Suprapubic skin (tissue), 4 donors: Measurements from ENCODE around the gene LOXHD1. TPM values are rescaled to one million over a fixed set of nuclear protein-coding genes. Genes with fewer than 3 reads are reported as not detected.

Source experiments
- DNase-seq, 2 donors: peaks; one replicate each; pipeline ENCODE4 v3.0.0-alpha.2; 2019; ENCODE audit warnings: low spot score in 2 of 2
- H3K27ac ChIP-seq: fragments of 200-600 bp; sonication (generic); one replicate; pipeline ENCODE4 v1.5.1; 2019
- H3K27me3 ChIP-seq: fragments of 200-600 bp; sonication (generic); one replicate; pipeline ENCODE4 v1.5.1; 2019
- H3K36me3 ChIP-seq: fragments of 200-600 bp; sonication (generic); one replicate; pipeline ENCODE4 v1.5.1; 2019
- H3K4me1 ChIP-seq: fragments of 200-600 bp; sonication (generic); one replicate; pipeline ENCODE4 v1.5.1; 2019
- H3K4me3 ChIP-seq: fragments of 200-600 bp; sonication (generic); one replicate; pipeline ENCODE4 v1.5.1; 2019; ENCODE audit warnings: mild to moderate bottlenecking
- H3K9me3 ChIP-seq: fragments of 200-600 bp; sonication (generic); one replicate; pipeline ENCODE4 v1.5.1; 2019
- CTCF ChIP-seq, 2 donors: fragments of 200-600 bp in 1 of 2; fragments of 450-650 bp in 1 of 2; sonication (generic) in 1 of 2; IDR thresholded peaks; one replicate each; pipeline ENCODE4 v1.5.1; 2016 to 2019; ENCODE audit warnings: antibody characterized with exemption in 2 of 2, mild to moderate bottlenecking in 1 of 2, moderate library complexity in 1 of 2
- EP300 ChIP-seq: sonication (generic); formaldehyde crosslinking; IDR thresholded peaks from one replicate; pipeline ENCODE4 v1.6.1; 2017; ENCODE audit warnings: antibody characterized with exemption
- POLR2A ChIP-seq, 2 donors: fragments of 450-650 bp; IDR thresholded peaks; one replicate each; pipeline ENCODE4 v1.6.1; 2017; ENCODE audit warnings: antibody characterized with exemption in 2 of 2, mild to moderate bottlenecking in 2 of 2, moderate library complexity in 2 of 2
- POLR2AphosphoS5 ChIP-seq, 3 donors: sonication (generic); formaldehyde crosslinking; IDR thresholded peaks; one replicate each; pipeline ENCODE4 v1.6.1; 2017; ENCODE audit warnings: antibody characterized with exemption in 3 of 3
- WGBS: methylation state at CpG from one replicate; pipeline ENCODE4 v1.1.5; 2018; 5-methylcytosine and 5-hydroxymethylcytosine counted together
- total RNA-seq, 4 donors: library from RNA; depleted of rRNA; stranded (reverse); fragments of >200 nt; gene quantifications; one replicate each; pipeline ENCODE4 v1.1.0, GENCODE V29; 2016

LOXHD1 gene
- total RNA-seq, 4 donors from 2014 or later: 0.16 to 0.30 (median 0.18) TPM; not detected in 1

- WGBS: 87% methylated on average over 3 of the region's 3 CpGs
- no peak for TF ChIP-seq POLR2A (IDR thresholded peaks at IDR 0.05)
- TF ChIP-seq EP300: no peak
- no peak for TF ChIP-seq POLR2AphosphoS5 (IDR thresholded peaks at IDR 0.05)
- TF ChIP-seq CTCF (IDR thresholded peaks at IDR 0.05): no peak
- Histone ChIP-seq H3K4me1 (peaks cover 8% of the 10 kb centered on the region), H3K9me3 (no peaks in the 10 kb centered on the region), H3K4me3 (no peak overlapping the region), H3K27me3 (peaks cover 6% of the 10 kb centered on the region), H3K36me3 (no peaks in the 10 kb centered on the region), H3K27ac (no peak overlapping the region)
- DNase-seq: no peak
Measured at GRCh38 chr18:46622999-46623398, 34.0 kb downstream of the LOXHD1 start.

- H3K4me1 ChIP-seq: peaks cover 8% of the 10 kb centered on the region
- no peak overlapping the region for H3K4me3 ChIP-seq
- H3K27ac ChIP-seq: no peak overlapping the region
- no peak for DNase-seq
- WGBS: 98% methylated on average over 4 of the region's 4 CpGs
- TF ChIP-seq EP300 (no peak), POLR2A (IDR thresholded peaks at IDR 0.05) (no peak), POLR2AphosphoS5 (IDR thresholded peaks at IDR 0.05) (no peak), CTCF (IDR thresholded peaks at IDR 0.05) (no peak)
- H3K36me3 ChIP-seq: no peaks in the 10 kb centered on the region
- H3K9me3 ChIP-seq: no peaks in the 10 kb centered on the region
- H3K27me3 ChIP-seq: peaks cover 2% of the 10 kb centered on the region
Measured at GRCh38 chr18:46622451-46622850, 34.6 kb downstream of the LOXHD1 start.

GRCh38 chr18:46621871-46622270, 35.1 kb downstream of the LOXHD1 start:
- Histone ChIP-seq H3K27ac (no peak overlapping the region), H3K36me3 (no peaks in the 10 kb centered on the region), H3K9me3 (no peaks in the 10 kb centered on the region), H3K27me3 (peaks cover 2% of the 10 kb centered on the region), H3K4me3 (no peak overlapping the region), H3K4me1 (peaks cover 8% of the 10 kb centered on the region)
- DNase-seq: no peak
- 71% methylated on average over 2 of the region's 2 CpGs for WGBS
- TF ChIP-seq CTCF (IDR thresholded peaks at IDR 0.05) (no peak), POLR2AphosphoS5 (IDR thresholded peaks at IDR 0.05) (no peak), EP300 (no peak), POLR2A (IDR thresholded peaks at IDR 0.05) (no peak)

GRCh38 chr18:46621111-46621766, 35.8 kb downstream of the LOXHD1 start:
- WGBS: 75% methylated on average over 6 of the region's 6 CpGs
- Histone ChIP-seq H3K4me1 (peaks cover 8% of the 10 kb centered on the region), H3K4me3 (no peak overlapping the region), H3K27me3 (no peaks in the 10 kb centered on the region), H3K36me3 (no peaks in the 10 kb centered on the region), H3K9me3 (no peaks in the 10 kb centered on the region), H3K27ac (no peak overlapping the region)
- TF ChIP-seq EP300: no peak
- no peak for TF ChIP-seq CTCF (IDR thresholded peaks at IDR 0.05)
- TF ChIP-seq POLR2AphosphoS5 (IDR thresholded peaks at IDR 0.05): no peak
- no peak for TF ChIP-seq POLR2A (IDR thresholded peaks at IDR 0.05)
- no peak for DNase-seq

GRCh38 chr18:46619559-46619958, 37.5 kb downstream of the LOXHD1 start:
- H3K4me1 ChIP-seq: peaks cover 8% of the 10 kb centered on the region
- H3K27me3 ChIP-seq: no peaks in the 10 kb centered on the region
- no peaks in the 10 kb centered on the region for H3K9me3 ChIP-seq
- no peaks in the 10 kb centered on the region for H3K36me3 ChIP-seq
- TF ChIP-seq POLR2A (IDR thresholded peaks at IDR 0.05) (no peak), CTCF (IDR thresholded peaks at IDR 0.05) (no peak), POLR2AphosphoS5 (IDR thresholded peaks at IDR 0.05) (no peak), EP300 (no peak)
- H3K4me3 ChIP-seq: no peak overlapping the region
- no peak for DNase-seq
- H3K27ac ChIP-seq: no peak overlapping the region
- WGBS: 74% methylated on average over 3 of the region's 3 CpGs
